HepG2 (cell line): ENCODE measurements around the gene C11orf24. TPM values are rescaled to one million over a fixed set of nuclear protein-coding genes. Genes with fewer than 3 reads are reported as not detected.

ENCODE experiments used
- ARID3A ChIP-seq: IDR thresholded peaks from 2 replicates; pipeline ENCODE4 v1.6.1; 2012; ENCODE audit warnings: low read depth, low read length, improper control_type of control experiment
- ATAD3A ChIP-seq: sonication (generic); formaldehyde crosslinking; IDR thresholded peaks from 2 replicates; pipeline ENCODE4 v1.4.0; 2020; ENCODE audit warnings: missing genetic modification reagents
- BRD4 ChIP-seq: sonication (generic); formaldehyde crosslinking; IDR thresholded peaks from 2 replicates; pipeline ENCODE4 v1.4.0; 2020; ENCODE audit warnings: missing genetic modification reagents
- FOSL1 ChIP-seq: sonication (generic); formaldehyde crosslinking; IDR thresholded peaks from 2 replicates; pipeline ENCODE4 v1.9.0; 2021; ENCODE audit warnings: missing genetic modification reagents, borderline replicate concordance
- FOXP4 ChIP-seq: sonication (generic); formaldehyde crosslinking; IDR thresholded peaks from 2 replicates; pipeline ENCODE4 v1.4.0; 2020; ENCODE audit warnings: missing genetic modification reagents
- GMEB2 ChIP-seq: IDR thresholded peaks from 2 replicates; pipeline ENCODE4 v1.6.1; 2016; ENCODE audit warnings: missing biosample characterization, missing genetic modification reagents, low read depth
- HDAC2 ChIP-seq: sonication (generic); formaldehyde crosslinking; IDR thresholded peaks from 2 replicates; pipeline ENCODE4 v1.4.0; 2020; ENCODE audit warnings: missing genetic modification reagents
- HINFP ChIP-seq: sonication (generic); formaldehyde crosslinking; IDR thresholded peaks from 2 replicates; pipeline ENCODE4 v1.4.0; 2020; ENCODE audit warnings: low read depth, mild to moderate bottlenecking, missing genetic modification reagents
- KDM2A ChIP-seq: sonication (generic); formaldehyde crosslinking; IDR thresholded peaks from 2 replicates; pipeline ENCODE4 v1.4.0; 2020; ENCODE audit warnings: low read depth, missing genetic modification reagents, borderline replicate concordance
- POLR2AphosphoS5 ChIP-seq: IDR thresholded peaks from 2 replicates; pipeline ENCODE4 v1.6.1; 2012; ENCODE audit warnings: low read depth, low read length
- PPARG ChIP-seq: conservative IDR thresholded peaks from 2 replicates; pipeline ENCODE4 v1.6.1; 2016; ENCODE audit warnings: missing biosample characterization, missing genetic modification reagents
- SMAD3 ChIP-seq: sonication (generic); formaldehyde crosslinking; IDR thresholded peaks from 2 replicates; pipeline ENCODE4 v1.4.0; 2020; ENCODE audit warnings: missing genetic modification reagents
- TBX2 ChIP-seq: sonication (generic); formaldehyde crosslinking; IDR thresholded peaks from 2 replicates; pipeline ENCODE4 v1.5.0; 2020; ENCODE audit warnings: missing genetic modification reagents, mild to moderate bottlenecking, borderline replicate concordance
- U2AF2 ChIP-seq: fragments of 200-400 bp; formaldehyde crosslinking; IDR thresholded peaks from 2 replicates; pipeline ENCODE4 v1.6.1; 2017; ENCODE audit warnings: low read depth, mild to moderate bottlenecking, low read length
- ZFX ChIP-seq: sonication (generic); formaldehyde crosslinking; IDR thresholded peaks from 2 replicates; pipeline ENCODE4 v1.4.0; 2020; ENCODE audit warnings: mild to moderate bottlenecking, low read depth, missing genetic modification reagents, moderate library complexity
- ZNF20 ChIP-seq: sonication (generic); formaldehyde crosslinking; IDR thresholded peaks from 2 replicates; pipeline ENCODE4 v1.4.0; 2020; ENCODE audit warnings: mild to moderate bottlenecking, moderate library complexity, missing genetic modification reagents
- ZNF362 ChIP-seq: sonication (generic); formaldehyde crosslinking; IDR thresholded peaks from 2 replicates; pipeline ENCODE4 v1.4.0; 2020; ENCODE audit warnings: missing genetic modification reagents, mild to moderate bottlenecking, borderline replicate concordance
- ZNF629 ChIP-seq: sonication (generic); formaldehyde crosslinking; conservative IDR thresholded peaks from 2 replicates; pipeline ENCODE4 v1.5.0; 2020; ENCODE audit warnings: missing genetic modification reagents
- ZNF644 ChIP-seq: IDR thresholded peaks from 2 replicates; pipeline ENCODE4 v1.6.1; 2016; ENCODE audit warnings: low read depth
- ZNF766 ChIP-seq: sonication (generic); formaldehyde crosslinking; IDR thresholded peaks from 2 replicates; pipeline ENCODE4 v1.5.0; 2020; ENCODE audit warnings: missing genetic modification reagents, borderline replicate concordance
- ZNF788 ChIP-seq: sonication (generic); formaldehyde crosslinking; IDR thresholded peaks from 2 replicates; pipeline ENCODE4 v1.5.0; 2020; ENCODE audit warnings: mild to moderate bottlenecking, missing genetic modification reagents, borderline replicate concordance
- polyA plus RNA-seq, 8 experiments: library from polyadenylated mRNA; depleted of rRNA in 3 of 8; stranded (reverse) in 7 of 8; unstranded in 1 of 8; fragments of >200 nt; fragmentation: Illumina TruSeq in 4 of 8; extraction: Trizol in 4 of 8; gene quantifications; 2 replicates each; pipeline versions ENCODE4 v1.2.1 to v1.2.3, GENCODE V29; 2011 to 2016; ENCODE audit warnings: low read depth in 4 of 8, missing spikeins in 1 of 8, mixed read lengths in 1 of 8; ENCODE audit not compliant: insufficient read depth in 1 of 8
- total RNA-seq, 5 experiments: library from RNA; depleted of rRNA; stranded (reverse); fragments of >200 nt; fragmentation: Illumina TruSeq; extraction: Trizol; gene quantifications; 2 replicates each; pipeline ENCODE4 v1.2.3, GENCODE V29; 2016; ENCODE audit warnings: low read depth in 1 of 5

The C11orf24 gene
- total and polyA plus RNA-seq, 2 of the 13 experiments (the other 11 are each of a cell fraction or from before 2014, with no cell fraction given): 52.9 to 55.5 TPM

GRCh38 chr11:68257477-68258362 is 14.1 kb downstream of the C11orf24 start (continued):
- no peak for TF ChIP-seq GMEB2
- TF ChIP-seq PPARG (CRISPR knock-in tag): peak; percentile 51; the same call in 1 of the 2 replicates
- no peak for TF ChIP-seq POLR2AphosphoS5
- TF ChIP-seq ARID3A: no peak
- TF ChIP-seq ZNF629 (CRISPR knock-in tag): no peak
- 0 out of 2 replicates have a peak, but pooled peaks have one; percentile 50 for TF ChIP-seq ZNF644 (CRISPR knock-in tag)
- peak; percentile 90 for TF ChIP-seq ZFX (CRISPR knock-in tag)
- TF ChIP-seq TBX2 (CRISPR knock-in tag): peak; percentile 44; the same call in 1 of the 2 replicates
- TF ChIP-seq ZNF766 (CRISPR knock-in tag): no peak; the same call in 1 of the 2 replicates
- no peak for TF ChIP-seq HINFP (CRISPR knock-in tag)
- TF ChIP-seq HDAC2: peak; percentile 53
- TF ChIP-seq SMAD3 (CRISPR knock-in tag): 0 out of 2 replicates have a peak, but pooled peaks have one; percentile 53
- no peak for TF ChIP-seq U2AF2
- no peak for TF ChIP-seq ZNF20 (CRISPR knock-in tag)
- no peak for TF ChIP-seq ATAD3A
- TF ChIP-seq KDM2A (CRISPR knock-in tag): peak; percentile 70
- peak; percentile 44 for TF ChIP-seq ZNF788 (CRISPR knock-in tag)
- peak; percentile 63; the same call in 1 of the 2 replicates for TF ChIP-seq ZNF362 (CRISPR knock-in tag)
- no peak for TF ChIP-seq FOXP4 (CRISPR knock-in tag)
- no peak; the same call in 1 of the 2 replicates for TF ChIP-seq BRD4 (CRISPR knock-in tag)
- no peak for TF ChIP-seq FOSL1 (CRISPR knock-in tag)
